HG02610 (cell line): Measurements from ENCODE around the gene MUC13.
"Not testable (repeated sequence)": the region's sequence is repeated elsewhere in the genome, so short reads cannot be mapped to it uniquely, and the experiment has no call there.

Source experiments
- ATAC-seq: cut with Tn5 transposase; IDR thresholded peaks from one replicate; pipeline ENCODE4 v1.9.1; 2021; ENCODE audit warnings: mild to moderate bottlenecking, moderate library complexity; ENCODE audit not compliant: unreplicated experiment

The MUC13 gene, protein sequence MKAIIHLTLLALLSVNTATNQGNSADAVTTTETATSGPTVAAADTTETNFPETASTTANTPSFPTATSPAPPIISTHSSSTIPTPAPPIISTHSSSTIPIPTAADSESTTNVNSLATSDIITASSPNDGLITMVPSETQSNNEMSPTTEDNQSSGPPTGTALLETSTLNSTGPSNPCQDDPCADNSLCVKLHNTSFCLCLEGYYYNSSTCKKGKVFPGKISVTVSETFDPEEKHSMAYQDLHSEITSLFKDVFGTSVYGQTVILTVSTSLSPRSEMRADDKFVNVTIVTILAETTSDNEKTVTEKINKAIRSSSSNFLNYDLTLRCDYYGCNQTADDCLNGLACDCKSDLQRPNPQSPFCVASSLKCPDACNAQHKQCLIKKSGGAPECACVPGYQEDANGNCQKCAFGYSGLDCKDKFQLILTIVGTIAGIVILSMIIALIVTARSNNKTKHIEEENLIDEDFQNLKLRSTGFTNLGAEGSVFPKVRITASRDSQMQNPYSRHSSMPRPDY

DNA sequence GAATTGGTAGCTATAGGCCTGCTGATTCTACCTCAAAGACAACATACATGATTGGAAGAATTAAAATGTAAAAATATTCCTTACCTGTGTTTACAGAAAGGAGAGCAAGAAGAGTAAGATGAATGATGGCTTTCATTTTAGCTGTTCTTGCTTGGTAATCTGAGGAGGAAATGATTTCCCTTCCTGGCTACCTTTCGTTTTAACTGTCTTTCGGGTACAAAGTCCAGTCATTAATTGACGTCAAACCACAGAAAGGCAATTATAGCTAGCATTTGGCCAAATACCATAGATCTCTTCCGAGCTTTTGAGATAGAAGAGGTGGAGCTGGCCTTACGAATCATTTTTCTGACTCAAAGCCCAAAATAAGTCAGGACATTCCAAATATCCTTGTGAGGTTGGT, at the start of gene MUC13:
Gene MUC13, minus strand, starts transcription at position 175 of the 400 bp plus-strand sequence. Its CDS starts 39 bp downstream, at position 136.
- ATAC-seq = no peak

GRCh38 chr3:124982855-124983254, 48.3 kb upstream of the MUC13 start:
- no peak for ATAC-seq

- no peak for ATAC-seq
Observed at GRCh38 chr3:124981472-124981871, 46.9 kb upstream of the MUC13 start.

GRCh38 chr3:124978627-124979026, 44.1 kb upstream of the MUC13 start:
- no peak for ATAC-seq

- no peak for ATAC-seq
Observed at GRCh38 chr3:124976383-124976782, 41.8 kb upstream of the MUC13 start.

- no peak for ATAC-seq
Observed at GRCh38 chr3:124974691-124975090, 40.1 kb upstream of the MUC13 start.

- no peak for ATAC-seq
Observed at GRCh38 chr3:124973290-124973689, 38.7 kb upstream of the MUC13 start.

DNA sequence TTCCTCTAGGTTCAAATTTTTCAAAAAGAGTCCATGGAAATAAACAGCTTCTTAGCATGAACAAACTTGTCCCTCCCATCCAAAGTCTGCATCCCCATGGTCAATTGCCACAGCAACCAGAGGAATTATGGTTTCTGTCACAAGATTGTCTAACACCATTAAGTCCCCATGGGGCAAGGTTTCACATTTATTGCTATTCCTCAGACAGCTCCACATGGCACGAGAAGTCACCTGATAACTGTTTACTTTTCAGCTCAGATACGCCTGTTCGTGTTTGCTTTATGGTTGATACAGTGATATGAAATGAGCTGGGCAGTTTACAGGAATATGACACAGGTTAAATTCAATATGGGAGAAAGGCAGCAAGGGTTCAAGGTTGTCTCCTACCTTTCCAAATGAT, 37.9 kb upstream of the MUC13 start:
- no peak for ATAC-seq

DNA sequence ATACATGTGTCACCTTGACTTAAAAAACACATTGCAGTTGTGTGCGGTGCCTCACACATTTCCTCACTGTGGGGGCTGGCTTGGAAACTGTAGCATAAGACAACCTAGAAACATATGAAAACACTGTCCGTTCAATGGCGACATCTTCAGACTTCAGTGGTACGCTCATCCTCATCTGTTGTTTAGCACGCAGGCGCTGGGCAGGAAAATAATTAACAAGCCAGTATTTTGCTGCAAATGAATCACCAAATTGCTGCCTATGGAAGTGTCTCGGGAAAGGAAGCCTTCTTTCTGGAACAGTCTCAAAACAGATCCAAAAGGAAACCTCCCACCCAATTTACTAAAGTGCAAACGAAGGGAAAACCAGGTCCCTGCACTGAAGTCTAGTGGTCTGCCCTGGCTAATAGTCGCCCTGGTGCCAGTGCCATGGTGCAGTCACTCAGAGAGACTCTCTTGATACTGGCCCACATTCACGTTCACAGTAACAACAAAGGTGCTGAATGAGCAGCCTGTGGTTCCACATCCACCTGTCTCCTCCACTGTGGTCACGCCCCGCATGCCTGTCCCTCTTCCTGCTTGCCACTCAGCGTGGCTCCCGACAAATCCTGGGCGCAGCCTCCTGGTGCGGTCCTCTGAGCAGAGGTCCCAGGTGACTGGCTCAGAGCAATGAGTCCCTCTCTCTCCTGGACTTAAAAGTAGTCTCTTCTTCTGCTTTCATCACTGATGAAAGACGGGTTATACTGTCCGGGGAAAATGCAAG, 35.6 kb upstream of the MUC13 start:
- ATAC-seq = no peak

DNA sequence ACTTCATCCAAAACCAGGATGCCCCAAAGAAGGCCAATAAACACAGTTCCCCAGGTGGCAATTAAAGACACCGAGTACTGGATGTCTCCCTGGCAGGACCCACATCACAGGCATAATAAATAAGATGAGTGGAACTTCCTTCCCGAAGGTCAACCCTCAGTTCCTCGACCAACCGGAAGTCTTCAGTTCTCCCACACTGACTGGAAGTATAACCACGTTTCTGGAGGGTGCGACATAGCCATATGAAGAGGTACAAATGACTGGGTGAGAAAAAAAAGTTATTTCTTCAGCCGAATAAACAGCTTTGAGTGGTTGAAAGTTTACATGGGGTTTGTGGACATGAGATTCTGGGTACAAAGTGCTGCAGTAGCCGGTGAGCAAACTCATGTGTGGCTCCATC, 34.6 kb upstream of the MUC13 start:
- no peak for ATAC-seq

GRCh38 chr3:124967964-124968363, 33.4 kb upstream of the MUC13 start:
- no peak for ATAC-seq

- no peak for ATAC-seq
Observed at GRCh38 chr3:124966521-124967445, 32.2 kb upstream of the MUC13 start.

DNA sequence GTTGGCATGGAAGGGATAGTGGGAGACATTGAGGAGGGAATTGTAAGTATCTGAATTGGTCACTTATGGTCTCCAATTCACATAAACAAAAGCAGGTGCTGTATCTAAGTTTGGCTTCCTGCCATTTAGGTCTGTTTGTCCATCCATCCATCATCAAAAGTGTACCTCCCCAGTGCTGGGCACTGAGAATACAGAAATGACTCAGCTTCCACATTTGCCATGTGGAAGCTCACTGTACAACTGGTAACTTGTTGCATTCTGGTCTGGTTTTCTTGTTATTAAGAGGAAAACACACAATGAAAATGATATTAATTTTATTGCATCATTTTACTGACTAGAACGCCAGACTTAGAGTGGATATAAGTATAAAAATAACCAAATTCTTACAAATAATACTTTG, 30.9 kb upstream of the MUC13 start:
- ATAC-seq = no peak

DNA sequence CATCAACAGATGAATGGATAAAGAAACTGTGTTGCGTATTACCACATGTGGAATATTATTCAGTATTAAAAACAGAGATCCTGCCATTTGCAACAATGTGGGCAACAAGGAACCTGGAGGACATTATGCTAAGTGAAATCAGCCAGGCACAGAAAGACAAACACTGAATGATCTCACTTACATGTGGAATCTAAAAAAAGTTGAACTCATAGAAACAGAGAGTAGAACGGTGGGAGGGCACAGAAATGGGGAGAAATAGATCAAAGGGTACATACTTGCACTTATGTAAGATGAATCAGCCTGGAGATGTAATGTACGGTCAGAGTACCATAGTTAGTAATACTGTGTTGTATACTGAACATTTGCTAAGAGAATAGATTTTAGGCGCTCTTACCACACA, 29.8 kb upstream of the MUC13 start:
- ATAC-seq = no peak

DNA sequence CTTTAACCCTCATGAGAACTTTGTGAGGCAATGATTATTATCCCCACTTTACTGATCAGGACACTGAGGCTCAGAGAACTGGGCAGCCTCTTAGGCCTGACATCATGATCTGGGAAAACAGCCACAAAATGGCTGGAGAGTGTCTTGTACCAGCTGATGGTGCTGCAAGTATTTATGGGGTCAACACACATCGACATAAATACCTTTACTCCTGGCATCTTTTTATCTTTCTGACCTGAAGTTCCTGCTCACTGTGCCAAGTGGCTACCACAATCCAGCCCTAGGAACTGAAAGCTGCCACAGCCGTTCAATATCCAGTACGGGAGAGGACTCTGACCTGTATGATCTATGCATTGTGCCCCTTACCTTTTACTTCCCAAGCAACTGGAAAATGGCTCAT, 29.2 kb upstream of the MUC13 start:
- ATAC-seq = no peak

- no peak for ATAC-seq
Observed at GRCh38 chr3:124962403-124962940, 27.9 kb upstream of the MUC13 start.

DNA sequence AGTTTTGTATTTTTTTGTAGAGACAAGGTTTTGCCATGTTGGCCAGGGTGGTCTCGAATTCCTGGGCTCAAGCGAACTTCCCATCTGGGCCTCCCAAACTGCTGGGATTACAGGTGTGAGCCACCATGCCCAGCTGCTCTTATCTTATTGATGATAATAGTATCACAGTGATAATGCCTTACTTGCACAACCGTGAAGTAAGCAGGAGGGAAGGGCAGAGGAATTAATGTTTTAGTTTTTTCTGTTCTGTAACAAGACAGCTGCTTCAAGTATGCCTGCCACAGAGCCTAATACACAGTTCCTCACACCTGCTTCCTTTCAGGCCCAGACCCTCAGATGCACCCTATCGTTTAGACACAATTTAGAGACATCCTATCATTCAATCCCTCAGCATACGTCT, 26.1 kb upstream of the MUC13 start:
- no peak for ATAC-seq

DNA sequence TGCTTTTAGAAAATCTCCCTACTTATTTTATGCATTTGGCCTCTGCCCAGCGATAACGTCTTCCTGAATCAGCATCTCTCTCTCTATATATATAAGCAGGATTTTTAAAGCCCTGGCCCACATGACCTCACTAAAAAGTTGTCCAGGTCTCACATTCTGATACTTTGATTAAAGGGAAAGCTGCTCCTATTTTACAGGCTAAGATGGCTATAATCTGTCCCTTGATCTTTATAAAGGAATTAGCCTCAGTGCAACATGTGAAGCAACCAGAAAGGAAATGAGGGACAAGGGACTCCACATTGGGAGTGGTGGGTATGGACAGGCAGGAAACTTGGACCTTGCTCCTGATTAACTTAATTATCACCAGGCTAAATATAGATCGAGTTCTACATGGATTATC, 25.6 kb upstream of the MUC13 start:
- ATAC-seq = no peak

GRCh38 chr3:124957951-124958350, 23.4 kb upstream of the MUC13 start:
- ATAC-seq = not testable (repeated sequence)

GRCh38 chr3:124952282-124952855, 17.8 kb upstream of the MUC13 start:
- no peak for ATAC-seq
